Parathyroid adenoma (tissue), 2 donors: ENCODE results near the gene THOC6.
A peak's percentile ranks its signal among the peaks of the same experiment; 100 is the strongest.

ENCODE experiments used
- H2AFZ ChIP-seq: fragments of 300-600 bp; sonication (generic); one replicate; pipeline ENCODE4 v1.7.0; 2017; ENCODE audit warnings: antibody characterized with exemption, mild to moderate bottlenecking
- H3K27ac ChIP-seq: fragments of 300-600 bp; sonication (generic); one replicate; pipeline ENCODE4 v1.7.0; 2017
- H3K27me3 ChIP-seq: fragments of 300-600 bp; sonication (generic); one replicate; pipeline ENCODE4 v1.7.0; 2017; ENCODE audit warnings: low read length; ENCODE audit not compliant: control insufficient read depth, insufficient read depth
- H3K36me3 ChIP-seq: fragments of 300-600 bp; sonication (generic); one replicate; pipeline ENCODE4 v1.7.0; 2017; ENCODE audit warnings: low read length; ENCODE audit not compliant: control insufficient read depth, insufficient read depth
- H3K4me1 ChIP-seq: fragments of 300-600 bp; sonication (generic); one replicate; pipeline ENCODE4 v1.7.0; 2017; ENCODE audit warnings: control low read depth
- H3K4me2 ChIP-seq: fragments of 300-600 bp; sonication (generic); one replicate; pipeline ENCODE4 v1.7.0; 2017; ENCODE audit warnings: low read length
- H3K4me3 ChIP-seq: fragments of 300-600 bp; sonication (generic); one replicate; pipeline ENCODE4 v1.7.0; 2017; ENCODE audit warnings: low read depth, low read length
- H3K79me2 ChIP-seq: fragments of 300-600 bp; sonication (generic); one replicate; pipeline ENCODE4 v1.7.0; 2017; ENCODE audit warnings: control low read depth
- H3K9ac ChIP-seq: fragments of 300-600 bp; sonication (generic); one replicate; pipeline ENCODE4 v1.7.0; 2017; ENCODE audit warnings: mild to moderate bottlenecking
- H3K9me3 ChIP-seq: fragments of 300-600 bp; sonication (generic); one replicate; pipeline ENCODE4 v1.7.0; 2017; ENCODE audit warnings: low read length; ENCODE audit not compliant: control insufficient read depth
- TF ChIP-seq, protein P1 (sequence below): fragments of 300-600 bp; sonication (generic); IDR thresholded peaks from one replicate; pipeline ENCODE4 v1.7.0; 2017; ENCODE audit warnings: antibody characterized with exemption, mild to moderate bottlenecking
- donor health status: primary hyperparathyroidism.

THOC6 gene

DNA sequence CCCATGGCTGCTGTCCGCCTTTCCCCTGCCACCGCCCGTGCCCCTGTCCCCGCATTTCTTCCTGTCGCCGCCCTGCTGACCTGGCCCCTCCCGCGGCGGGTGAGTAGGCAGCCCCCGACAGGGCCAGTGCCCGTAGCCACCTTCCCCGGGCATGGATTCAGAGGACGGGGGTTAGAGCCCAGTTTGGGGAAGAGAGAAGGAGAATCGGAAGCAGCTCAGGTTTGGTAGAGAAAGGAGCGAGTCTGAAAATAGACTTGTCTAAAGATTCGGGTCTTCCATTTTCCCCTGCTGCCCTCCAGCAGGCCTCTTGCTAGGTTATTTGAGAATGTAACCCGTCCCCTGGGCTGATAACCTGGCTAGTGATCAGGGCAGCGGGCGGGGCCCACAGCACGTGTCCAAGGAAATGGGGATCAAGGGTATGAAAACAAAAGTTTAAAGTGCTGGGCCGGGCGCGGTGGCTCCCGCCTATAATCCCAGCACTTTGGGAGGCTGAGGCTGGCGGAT is 19.0 kb upstream of the THOC6 start:
- H3K36me3 ChIP-seq = no peaks in the 10 kb centered on the region
- peaks cover 2% of the 10 kb centered on the region for H3K79me2 ChIP-seq

GRCh38 chr16:3007059-3007956 is 16.5 kb upstream of the THOC6 start:
- Histone ChIP-seq H3K27ac (no peak overlapping the region), H3K4me1 (peaks cover 35% of the 10 kb centered on the region), H2AFZ (no peak overlapping the region), H3K4me3 (no peak overlapping the region), H3K9ac (no peak overlapping the region), H3K27me3 (no peaks in the 10 kb centered on the region), H3K79me2 (peaks cover 5% of the 10 kb centered on the region), H3K36me3 (no peaks in the 10 kb centered on the region), H3K4me2 (no peak overlapping the region), H3K9me3 (no peaks in the 10 kb centered on the region)
- TF ChIP-seq, protein P1, sequence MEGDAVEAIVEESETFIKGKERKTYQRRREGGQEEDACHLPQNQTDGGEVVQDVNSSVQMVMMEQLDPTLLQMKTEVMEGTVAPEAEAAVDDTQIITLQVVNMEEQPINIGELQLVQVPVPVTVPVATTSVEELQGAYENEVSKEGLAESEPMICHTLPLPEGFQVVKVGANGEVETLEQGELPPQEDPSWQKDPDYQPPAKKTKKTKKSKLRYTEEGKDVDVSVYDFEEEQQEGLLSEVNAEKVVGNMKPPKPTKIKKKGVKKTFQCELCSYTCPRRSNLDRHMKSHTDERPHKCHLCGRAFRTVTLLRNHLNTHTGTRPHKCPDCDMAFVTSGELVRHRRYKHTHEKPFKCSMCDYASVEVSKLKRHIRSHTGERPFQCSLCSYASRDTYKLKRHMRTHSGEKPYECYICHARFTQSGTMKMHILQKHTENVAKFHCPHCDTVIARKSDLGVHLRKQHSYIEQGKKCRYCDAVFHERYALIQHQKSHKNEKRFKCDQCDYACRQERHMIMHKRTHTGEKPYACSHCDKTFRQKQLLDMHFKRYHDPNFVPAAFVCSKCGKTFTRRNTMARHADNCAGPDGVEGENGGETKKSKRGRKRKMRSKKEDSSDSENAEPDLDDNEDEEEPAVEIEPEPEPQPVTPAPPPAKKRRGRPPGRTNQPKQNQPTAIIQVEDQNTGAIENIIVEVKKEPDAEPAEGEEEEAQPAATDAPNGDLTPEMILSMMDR = no peak

More for the DNA sequence above, 19.0 kb upstream of the THOC6 start:
- H3K9me3 ChIP-seq = no peaks in the 10 kb centered on the region
- peak overlapping the region; percentile 80 for H3K4me2 ChIP-seq
- peak overlapping the region; percentile 93 for H3K27ac ChIP-seq
- no peak overlapping the region for H3K9ac ChIP-seq
- no peaks in the 10 kb centered on the region for H3K27me3 ChIP-seq
- TF ChIP-seq, protein P1 = no peak
- H3K4me1 ChIP-seq = peaks cover 17% of the 10 kb centered on the region
- H2AFZ ChIP-seq = peak overlapping the region; percentile 87
- peak overlapping the region; percentile 47 for H3K4me3 ChIP-seq

GRCh38 chr16:3007957-3008689 is 15.7 kb upstream of the THOC6 start:
- H3K9me3 ChIP-seq = no peaks in the 10 kb centered on the region
- H3K4me2 ChIP-seq = no peak overlapping the region
- H3K36me3 ChIP-seq = no peaks in the 10 kb centered on the region
- H2AFZ ChIP-seq = no peak overlapping the region
- no peaks in the 10 kb centered on the region for H3K27me3 ChIP-seq
- peaks cover 5% of the 10 kb centered on the region for H3K79me2 ChIP-seq
- H3K27ac ChIP-seq = no peak overlapping the region
- H3K4me1 ChIP-seq = peaks cover 40% of the 10 kb centered on the region
- H3K9ac ChIP-seq = no peak overlapping the region
- TF ChIP-seq, protein P1 = no peak
- no peak overlapping the region for H3K4me3 ChIP-seq

- Histone ChIP-seq H3K9ac (no peak overlapping the region), H3K36me3 (no peaks in the 10 kb centered on the region), H3K27ac (peak overlapping the region; percentile 98), H3K4me2 (no peak overlapping the region), H3K4me3 (no peak overlapping the region), H3K79me2 (peaks cover 5% of the 10 kb centered on the region), H2AFZ (no peak overlapping the region), H3K9me3 (no peaks in the 10 kb centered on the region), H3K27me3 (no peaks in the 10 kb centered on the region), H3K4me1 (peaks cover 46% of the 10 kb centered on the region)
- TF ChIP-seq, protein P1 = no peak
Observed at GRCh38 chr16:3008690-3009037, 15.2 kb upstream of the THOC6 start.
